Measurements from ENCODE around the gene SLC26A9. TPM values are rescaled to one million over a fixed set of nuclear protein-coding genes. Genes with fewer than 3 reads are reported as not detected.

The SLC26A9 gene
- total and polyA plus RNA-seq, 2 donors (not counting 1 experiment from before 2014, with no cell fraction given): not detected

GRCh38 chr1:205933671-205934618 is 9.3 kb downstream of the SLC26A9 start:
- no peaks in the 10 kb centered on the region for H3K4me1 Mint-ChIP-seq
- no peaks in the 10 kb centered on the region for H3K79me2 ChIP-seq (ENCODE audit: control insufficient read depth, insufficient read depth, low read length)
- H3K9me3 ChIP-seq (ENCODE audit: control extremely low read depth in 1 of 3, control insufficient read depth in 2 of 3, insufficient read depth in 1 of 3, low read length in 2 of 3): no peaks in the 10 kb centered on the region
- CTCF ChIA-PET: interaction anchor here (0.5 to 2.1 kb wide), 3 partner anchors 15 to 43 kb away, joined by 3 to 6 read pairs (median 3); no protein-coding TSS in a partner anchor
- DNase-seq: no peak
- H3K4me2 ChIP-seq (replicated peaks; ENCODE audit: low read depth, low read length, poor library complexity, severe bottlenecking): no peak overlapping the region
- H3K4me1 ChIP-seq (ENCODE audit: control insufficient read depth in 2 of 2, insufficient read depth in 2 of 2, low read length in 2 of 2): no peaks in the 10 kb centered on the region
- H3K9me3 Mint-ChIP-seq (ENCODE audit: insufficient read depth): no peaks in the 10 kb centered on the region
- H3K36me3 ChIP-seq (replicated peaks in 1 of 2; ENCODE audit: control extremely low read depth in 1 of 2, control insufficient read depth in 1 of 2, extremely low read depth in 1 of 2, insufficient read depth in 2 of 2, low read length in 1 of 2): no peaks in the 10 kb centered on the region
- intact Hi-C loops (cut with micrococcal nuclease): no loop called here
- TF ChIP-seq CTCF (IDR thresholded peaks at IDR 0.05) (no peak), EZH2 (IDR thresholded peaks at IDR 0.05; ENCODE audit: borderline replicate concordance, insufficient read depth, low read depth, low read length, poor library complexity, severe bottlenecking) (no peak)
- no peak overlapping the region for H3K27ac Mint-ChIP-seq
- H3K4me3 Mint-ChIP-seq: no peak overlapping the region
- H3K4me3 ChIP-seq (ENCODE audit: control extremely low read depth in 1 of 5, extremely low read depth in 1 of 5, insufficient read depth in 1 of 5, low read depth in 2 of 5, low read length in 4 of 5): no peak overlapping the region
- H4K20me1 ChIP-seq (ENCODE audit: control insufficient read depth, insufficient read depth, low read length, poor library complexity, severe bottlenecking): no peaks in the 10 kb centered on the region
- ATAC-seq (ENCODE audit: low read depth): no peak
- POLR2A ChIA-PET: no interaction called here
- H3K27ac ChIP-seq (ENCODE audit: low read length in 2 of 2): no peak overlapping the region
- H3K9ac ChIP-seq (ENCODE audit: low read length): no peak overlapping the region
- peaks cover 0 to 4% (median 2%) of the 10 kb centered on the region in 4 experiments for H3K27me3 ChIP-seq (replicated peaks in 1 of 4; ENCODE audit: control extremely low read depth in 1 of 4, control insufficient read depth in 3 of 4, insufficient read depth in 4 of 4, low read length in 3 of 4)
- H3K27me3 Mint-ChIP-seq: peaks cover 49% of the 10 kb centered on the region
- H2AFZ ChIP-seq (ENCODE audit: insufficient read depth, low read depth, low read length, poor library complexity, severe bottlenecking): no peak overlapping the region
- WGBS (ENCODE audit: insufficient coverage): 77% methylated on average over 4 of the region's 7 CpGs

GRCh38 chr1:205932776-205933175 is 10.5 kb downstream of the SLC26A9 start:
- peaks cover 45% of the 10 kb centered on the region for H3K27me3 Mint-ChIP-seq
- H3K4me1 ChIP-seq (ENCODE audit: control insufficient read depth in 2 of 2, insufficient read depth in 2 of 2, low read length in 2 of 2): no peaks in the 10 kb centered on the region
- H4K20me1 ChIP-seq (ENCODE audit: control insufficient read depth, insufficient read depth, low read length, poor library complexity, severe bottlenecking): no peaks in the 10 kb centered on the region
- intact Hi-C loops (cut with micrococcal nuclease): no loop called here
- H3K4me2 ChIP-seq (replicated peaks; ENCODE audit: low read depth, low read length, poor library complexity, severe bottlenecking): no peak overlapping the region
- no peak for ATAC-seq (ENCODE audit: low read depth)
- H3K4me3 Mint-ChIP-seq: no peak overlapping the region
- peaks cover 0 to 4% (median 2%) of the 10 kb centered on the region in 4 experiments for H3K27me3 ChIP-seq (replicated peaks in 1 of 4; ENCODE audit: control extremely low read depth in 1 of 4, control insufficient read depth in 3 of 4, insufficient read depth in 4 of 4, low read length in 3 of 4)
- H3K9me3 ChIP-seq (ENCODE audit: control extremely low read depth in 1 of 3, control insufficient read depth in 2 of 3, insufficient read depth in 1 of 3, low read length in 2 of 3): no peaks in the 10 kb centered on the region
- no peak overlapping the region for H3K27ac ChIP-seq (ENCODE audit: low read length in 2 of 2)
- H3K4me1 Mint-ChIP-seq: no peaks in the 10 kb centered on the region
- CTCF ChIA-PET: interaction anchor here (1.2 kb wide), 1 partner anchor 14 kb away, joined by 3 read pairs; no protein-coding TSS in a partner anchor
- no peaks in the 10 kb centered on the region for H3K79me2 ChIP-seq (ENCODE audit: control insufficient read depth, insufficient read depth, low read length)
- DNase-seq: no peak
- H3K27ac Mint-ChIP-seq: no peak overlapping the region
- no peak overlapping the region for H2AFZ ChIP-seq (ENCODE audit: insufficient read depth, low read depth, low read length, poor library complexity, severe bottlenecking)
- WGBS (ENCODE audit: insufficient coverage): 95% methylated on average over 3 of the region's 6 CpGs
- H3K9me3 Mint-ChIP-seq (ENCODE audit: insufficient read depth): no peaks in the 10 kb centered on the region
- no peak overlapping the region for H3K9ac ChIP-seq (ENCODE audit: low read length)
- no peak for TF ChIP-seq EZH2 (IDR thresholded peaks at IDR 0.05; ENCODE audit: borderline replicate concordance, insufficient read depth, low read depth, low read length, poor library complexity, severe bottlenecking)
- H3K4me3 ChIP-seq (ENCODE audit: control extremely low read depth in 1 of 5, extremely low read depth in 1 of 5, insufficient read depth in 1 of 5, low read depth in 2 of 5, low read length in 4 of 5): no peak overlapping the region
- no peaks in the 10 kb centered on the region for H3K36me3 ChIP-seq (replicated peaks in 1 of 2; ENCODE audit: control extremely low read depth in 1 of 2, control insufficient read depth in 1 of 2, extremely low read depth in 1 of 2, insufficient read depth in 2 of 2, low read length in 1 of 2)
- POLR2A ChIA-PET: no interaction called here
